HEK293T (cell line): ENCODE data around the gene BCL11A.

Experiments used
- BHLHE40 ChIP-seq: fragments of 450-650 bp; IDR thresholded peaks from 2 replicates; pipeline ENCODE4 v1.6.1; 2016; ENCODE audit warnings: mild to moderate bottlenecking, moderate library complexity, borderline replicate concordance
- CTBP1 ChIP-seq: fragments of 450-650 bp; IDR thresholded peaks from 2 replicates; pipeline ENCODE4 v1.6.1; 2016; ENCODE audit warnings: borderline replicate concordance
- ELF4 ChIP-seq: fragments of 450-650 bp; IDR thresholded peaks from 2 replicates; pipeline ENCODE4 v1.6.1; 2017; ENCODE audit warnings: antibody characterized with exemption
- FOXA1 ChIP-seq: fragments of 450-650 bp; IDR thresholded peaks from 2 replicates; pipeline ENCODE4 v1.6.1; 2016; ENCODE audit warnings: mild to moderate bottlenecking
- FOXK2 ChIP-seq: fragments of 450-650 bp; IDR thresholded peaks from 2 replicates; pipeline ENCODE4 v1.6.1; 2016; ENCODE audit warnings: mild to moderate bottlenecking
- FOXM1 ChIP-seq: fragments of 450-650 bp; IDR thresholded peaks from 2 replicates; pipeline ENCODE4 v1.6.1; 2017; ENCODE audit warnings: mild to moderate bottlenecking, borderline replicate concordance
- HDGF ChIP-seq: fragments of 450-650 bp; IDR thresholded peaks from 2 replicates; pipeline ENCODE4 v1.6.1; 2017; ENCODE audit warnings: antibody characterized with exemption, borderline replicate concordance
- NFRKB ChIP-seq: fragments of 450-650 bp; IDR thresholded peaks from 2 replicates; pipeline ENCODE4 v1.6.1; 2016; ENCODE audit warnings: mild to moderate bottlenecking, moderate library complexity
- SUZ12 ChIP-seq: fragments of 450-650 bp; IDR thresholded peaks from 2 replicates; pipeline ENCODE4 v1.6.1; 2016; ENCODE audit warnings: mild to moderate bottlenecking
- TARDBP ChIP-seq: fragments of 450-650 bp; IDR thresholded peaks from 2 replicates; pipeline ENCODE4 v1.6.1; 2016
- ZNF384 ChIP-seq: fragments of 450-650 bp; IDR thresholded peaks from 2 replicates; pipeline ENCODE4 v1.6.1; 2016
- TF ChIP-seq, protein P1 (sequence below): fragments of 450-650 bp; IDR thresholded peaks from 2 replicates; pipeline ENCODE4 v1.6.1; 2016

DNA sequence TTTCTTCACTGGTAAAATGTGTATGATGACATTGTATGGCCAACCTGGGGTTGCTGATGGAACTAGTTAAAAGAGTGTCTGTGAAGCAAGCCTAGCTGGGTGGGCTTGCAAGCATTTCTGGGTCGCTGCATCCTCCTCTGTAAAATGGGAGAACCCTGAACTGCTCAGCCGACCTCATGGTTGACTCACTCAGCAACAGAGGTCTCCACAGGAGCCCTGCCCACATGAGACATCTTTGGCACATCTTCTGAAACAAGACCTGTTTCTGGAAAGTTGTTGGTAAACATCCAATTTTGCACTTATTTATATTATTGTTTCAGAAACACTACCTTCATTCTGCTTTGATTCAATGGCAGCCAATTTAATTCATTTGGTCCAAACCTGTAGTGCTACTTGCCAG is 52.6 kb downstream of the BCL11A start:
- TF ChIP-seq FOXM1: no peak
- TF ChIP-seq ZNF384: no peak
- no peak for TF ChIP-seq SUZ12
- TF ChIP-seq BHLHE40: no peak
- TF ChIP-seq TARDBP: no peak
- no peak for TF ChIP-seq ELF4
- TF ChIP-seq, protein P1, sequence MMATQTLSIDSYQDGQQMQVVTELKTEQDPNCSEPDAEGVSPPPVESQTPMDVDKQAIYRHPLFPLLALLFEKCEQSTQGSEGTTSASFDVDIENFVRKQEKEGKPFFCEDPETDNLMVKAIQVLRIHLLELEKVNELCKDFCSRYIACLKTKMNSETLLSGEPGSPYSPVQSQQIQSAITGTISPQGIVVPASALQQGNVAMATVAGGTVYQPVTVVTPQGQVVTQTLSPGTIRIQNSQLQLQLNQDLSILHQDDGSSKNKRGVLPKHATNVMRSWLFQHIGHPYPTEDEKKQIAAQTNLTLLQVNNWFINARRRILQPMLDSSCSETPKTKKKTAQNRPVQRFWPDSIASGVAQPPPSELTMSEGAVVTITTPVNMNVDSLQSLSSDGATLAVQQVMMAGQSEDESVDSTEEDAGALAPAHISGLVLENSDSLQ: no peak
- TF ChIP-seq NFRKB: no peak
- TF ChIP-seq HDGF: no peak
- TF ChIP-seq FOXA1: no peak
- TF ChIP-seq CTBP1: no peak
- TF ChIP-seq FOXK2: no peak
